Measurements from ENCODE around the gene GABRB2.

Gene GABRB2

GRCh38 chr5:161471211-161471950 is 75.1 kb downstream of the GABRB2 start:
- DNase-seq (ENCODE audit: low read depth) = no peak

- no peak for DNase-seq (ENCODE audit: low read depth)
Measured at GRCh38 chr5:161467703-161468102, 78.8 kb downstream of the GABRB2 start.

GRCh38 chr5:161460741-161461140 is 85.8 kb downstream of the GABRB2 start:
- no peak for DNase-seq (ENCODE audit: low read depth)

GRCh38 chr5:161446655-161447054 is 99.9 kb downstream of the GABRB2 start:
- no peak for DNase-seq (ENCODE audit: low read depth)

- no peak for DNase-seq (ENCODE audit: low read depth)
Measured at GRCh38 chr5:161442471-161442870, 104.1 kb downstream of the GABRB2 start.

- no peak for DNase-seq (ENCODE audit: low read depth)
Measured at GRCh38 chr5:161432798-161433197, 113.7 kb downstream of the GABRB2 start.

GRCh38 chr5:161431963-161432362 is 114.6 kb downstream of the GABRB2 start:
- DNase-seq (ENCODE audit: low read depth) = no peak

GRCh38 chr5:161421067-161421466 is 125.5 kb downstream of the GABRB2 start:
- DNase-seq (ENCODE audit: low read depth) = no peak

GRCh38 chr5:161420521-161420920 is 126.0 kb downstream of the GABRB2 start:
- DNase-seq (ENCODE audit: low read depth) = no peak

GRCh38 chr5:161414896-161415295 is 131.6 kb downstream of the GABRB2 start:
- DNase-seq (ENCODE audit: low read depth) = no peak

GRCh38 chr5:161414037-161414436 is 132.5 kb downstream of the GABRB2 start:
- DNase-seq (ENCODE audit: low read depth) = no peak

- DNase-seq (ENCODE audit: low read depth) = no peak
Measured at GRCh38 chr5:161412792-161413191, 133.7 kb downstream of the GABRB2 start.

- DNase-seq (ENCODE audit: low read depth) = no peak
Measured at GRCh38 chr5:161411156-161411555, 135.4 kb downstream of the GABRB2 start.

GRCh38 chr5:161410640-161411039 is 135.9 kb downstream of the GABRB2 start:
- no peak for DNase-seq (ENCODE audit: low read depth)

- DNase-seq (ENCODE audit: low read depth) = no peak
Measured at GRCh38 chr5:161409471-161409870, 137.1 kb downstream of the GABRB2 start.

- DNase-seq (ENCODE audit: low read depth) = no peak
Measured at GRCh38 chr5:161406880-161407279, 139.6 kb downstream of the GABRB2 start.

- no peak for DNase-seq (ENCODE audit: low read depth)
Measured at GRCh38 chr5:161403996-161404395, 142.5 kb downstream of the GABRB2 start.

GRCh38 chr5:161403121-161403520 is 143.4 kb downstream of the GABRB2 start:
- no peak for DNase-seq (ENCODE audit: low read depth)

- DNase-seq (ENCODE audit: low read depth) = no peak
Measured at GRCh38 chr5:161400583-161400982, 145.9 kb downstream of the GABRB2 start.

GRCh38 chr5:161399996-161400562 is 146.4 kb downstream of the GABRB2 start:
- DNase-seq (ENCODE audit: low read depth) = no peak

- DNase-seq (ENCODE audit: low read depth) = no peak
Measured at GRCh38 chr5:161397448-161397847, 149.1 kb downstream of the GABRB2 start.

- DNase-seq (ENCODE audit: low read depth) = no peak
Measured at GRCh38 chr5:161396171-161396570, 150.4 kb downstream of the GABRB2 start.

- no peak for DNase-seq (ENCODE audit: low read depth)
Measured at GRCh38 chr5:161391724-161392123, 154.8 kb downstream of the GABRB2 start.

GRCh38 chr5:161391016-161391415 is 155.5 kb downstream of the GABRB2 start:
- no peak for DNase-seq (ENCODE audit: low read depth)
